Measurements from ENCODE around the gene ENTR1. TPM values are rescaled to one million over a fixed set of nuclear protein-coding genes. Genes with fewer than 3 reads are reported as not detected.
A peak's percentile ranks its signal among the peaks of the same experiment; 100 is the strongest.

The ENTR1 gene
- total and polyA plus RNA-seq, 2 donors, result 26.7 to 60.3 TPM

DNA sequence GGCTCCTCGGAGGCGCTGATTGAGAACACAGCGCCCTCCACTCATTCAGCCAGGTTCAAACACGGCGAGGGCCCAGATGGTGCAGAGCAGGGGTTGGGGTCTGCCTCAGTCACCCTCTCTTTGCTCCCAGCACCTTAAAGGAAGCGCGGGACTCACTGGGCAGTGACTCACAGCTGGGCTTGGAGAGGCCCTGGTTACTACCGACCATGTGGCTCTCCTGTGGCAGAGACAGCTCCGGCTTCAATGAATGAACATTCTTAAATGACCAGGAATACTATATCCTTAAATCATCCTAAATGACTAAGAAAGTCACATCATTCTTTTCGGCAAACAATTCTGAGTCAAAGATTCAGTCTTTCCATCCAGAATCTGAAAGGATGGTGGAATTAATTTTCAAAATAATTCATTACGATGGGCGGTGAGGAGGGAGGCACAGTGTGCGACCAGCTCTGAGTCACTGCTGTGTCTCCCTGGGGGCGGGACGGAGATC, 30.8 kb upstream of the ENTR1 start:
- WGBS, result 98% methylated on average over 15 of the region's 15 CpGs
- peaks cover 0 to 4% of the 10 kb centered on the region in 2 donors for H3K9me3 ChIP-seq (ENCODE audit: control insufficient read depth in 2 of 2, insufficient read depth in 1 of 2, low read length in 1 of 2)
- H3K4me1 ChIP-seq (ENCODE audit: control insufficient read depth in 2 of 2, insufficient read depth in 2 of 2, low read length in 2 of 2), result peaks cover 17 to 24% of the 10 kb centered on the region in 2 donors
- DNase-seq (ENCODE audit: low read depth in 6 of 9, low spot score in 9 of 9), result no peak
- peaks cover 53 to 58% of the 10 kb centered on the region in 2 donors for H3K36me3 ChIP-seq (ENCODE audit: control insufficient read depth in 2 of 2, insufficient read depth in 2 of 2, low read length in 1 of 2)
- no peak overlapping the region for H3K27ac ChIP-seq (ENCODE audit: low read depth in 1 of 2, low read length in 1 of 2)
- H3K27me3 ChIP-seq (ENCODE audit: control insufficient read depth in 2 of 2, insufficient read depth in 1 of 2, low read length in 1 of 2), result peaks cover 0 to 10% of the 10 kb centered on the region in 2 donors
- H3K4me3 ChIP-seq (ENCODE audit: low read length in 2 of 2), result no peak overlapping the region

DNA sequence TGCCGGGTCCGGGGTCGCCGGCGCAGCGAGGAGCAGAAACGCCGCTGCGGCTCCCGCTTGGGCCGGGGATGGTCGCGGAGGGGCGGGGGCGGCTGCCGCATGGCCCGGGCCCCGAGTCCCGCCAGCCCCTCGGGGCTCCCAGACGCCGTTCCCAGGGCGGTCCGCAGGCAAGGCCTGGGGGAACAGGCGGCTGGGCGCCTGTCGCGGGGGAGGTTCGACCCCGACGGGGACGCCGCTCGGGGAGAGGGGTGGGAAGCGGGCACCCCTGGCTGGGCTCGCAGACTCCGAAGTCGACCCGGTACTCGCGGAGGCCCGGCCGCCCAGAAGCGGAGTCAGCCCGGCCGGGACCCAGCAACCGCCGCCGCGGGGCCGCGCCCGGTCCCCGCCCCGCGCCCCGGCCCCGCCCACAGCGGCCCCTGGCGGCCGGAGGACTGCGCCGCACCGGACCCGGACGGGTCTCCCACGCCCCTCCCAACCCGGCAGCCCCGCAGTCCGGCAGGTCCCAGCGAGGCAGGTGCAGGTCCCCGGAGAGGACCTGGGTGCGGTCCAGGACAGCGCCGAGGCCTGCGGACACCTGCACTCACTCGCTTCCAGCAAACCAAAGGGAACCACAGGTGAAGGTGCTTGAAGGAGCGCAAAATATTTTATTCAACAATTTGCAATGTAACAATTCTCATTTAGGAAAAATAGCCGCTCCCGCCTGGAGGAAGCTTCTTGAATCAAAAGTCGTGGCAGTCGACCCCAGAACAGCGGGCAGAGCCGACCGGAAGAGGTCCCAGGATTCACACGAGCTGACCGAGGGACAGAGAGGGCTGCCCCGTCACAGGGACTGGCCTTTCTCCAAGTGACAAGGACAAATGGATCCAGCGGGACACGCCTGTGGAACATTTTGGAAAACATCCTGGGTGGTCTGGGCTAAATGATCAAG, 29.3 kb upstream of the ENTR1 start, which contains the start of gene INPP5E:
Gene INPP5E, minus strand, starts transcription at position 365 of the 928 bp plus-strand sequence. CDS start 426 bp downstream, outside the sequence.
- H3K36me3 ChIP-seq (ENCODE audit: control insufficient read depth in 2 of 2, insufficient read depth in 2 of 2, low read length in 1 of 2), result peaks cover 45% of the 10 kb centered on the region in 2 donors
- peaks cover 17 to 24% of the 10 kb centered on the region in 2 donors for H3K4me1 ChIP-seq (ENCODE audit: control insufficient read depth in 2 of 2, insufficient read depth in 2 of 2, low read length in 2 of 2)
- no peak within 1 kb of the TSS for H3K27ac ChIP-seq (ENCODE audit: low read depth in 1 of 2, low read length in 1 of 2)
- DNase-seq (ENCODE audit: low read depth in 6 of 9, low spot score in 9 of 9), result peak in 8 of 9 donors; percentile 33 to 83 (median 61)
- 12% methylated on average over 90 of the region's 90 CpGs for WGBS
- peak within 1 kb of the TSS; percentile 56 to 91 for H3K4me3 ChIP-seq (ENCODE audit: low read length in 2 of 2)
- H3K27me3 ChIP-seq (ENCODE audit: control insufficient read depth in 2 of 2, insufficient read depth in 1 of 2, low read length in 1 of 2), result peaks cover 0 to 10% of the 10 kb centered on the region in 2 donors
- peaks cover 0 to 4% of the 10 kb centered on the region in 2 donors for H3K9me3 ChIP-seq (ENCODE audit: control insufficient read depth in 2 of 2, insufficient read depth in 1 of 2, low read length in 1 of 2)

DNA sequence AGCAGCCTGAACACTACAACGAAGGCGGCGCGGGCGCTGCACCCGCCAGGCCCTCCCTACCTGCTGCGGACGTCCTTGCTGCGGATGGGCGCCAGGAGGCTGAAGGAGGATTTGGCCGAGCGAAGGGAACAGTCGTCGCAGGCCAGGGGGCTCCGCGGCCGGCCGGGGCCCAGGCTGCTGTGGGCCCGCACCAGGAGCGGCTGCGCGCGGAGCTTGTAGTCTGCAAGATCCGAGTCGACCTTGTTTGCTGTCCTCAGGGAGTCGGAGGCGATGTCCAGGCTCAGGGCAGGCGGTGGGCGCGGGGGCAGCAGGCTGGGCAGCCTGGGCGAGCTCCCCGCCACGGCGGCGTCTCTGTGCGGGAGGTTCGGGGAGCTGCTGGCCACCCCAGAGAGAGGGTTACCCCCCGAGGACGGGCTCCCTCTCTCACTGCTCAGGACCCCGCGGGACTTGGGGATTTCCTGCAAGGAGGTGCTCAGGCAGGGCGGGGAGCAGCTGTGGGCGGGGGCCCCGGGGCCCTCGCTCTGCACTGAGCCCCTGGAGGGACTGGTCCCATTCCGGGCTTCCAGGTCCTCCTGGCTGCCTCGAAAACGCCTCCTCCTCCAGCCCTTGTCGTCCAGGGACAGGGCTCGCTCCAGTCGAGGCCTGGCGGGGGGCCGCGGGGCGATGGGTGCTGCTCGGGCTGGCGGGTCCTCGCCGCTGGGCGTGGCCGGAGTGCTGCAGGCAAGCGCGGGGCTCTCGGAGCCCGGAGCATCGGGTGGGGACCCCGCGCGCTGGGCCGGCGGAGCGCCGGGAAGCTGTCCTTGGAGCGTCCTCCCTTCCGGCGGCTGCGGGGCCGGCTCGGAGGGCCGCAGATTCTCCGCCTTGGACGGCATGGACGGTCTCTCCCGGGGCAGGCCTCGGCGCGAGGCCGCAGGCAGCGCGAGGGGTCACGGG, 28.4 kb upstream of the ENTR1 start:
- Histone ChIP-seq H3K36me3 (ENCODE audit: control insufficient read depth in 2 of 2, insufficient read depth in 2 of 2, low read length in 1 of 2) (peaks cover 41 to 42% of the 10 kb centered on the region in 2 donors), H3K4me1 (ENCODE audit: control insufficient read depth in 2 of 2, insufficient read depth in 2 of 2, low read length in 2 of 2) (peaks cover 17 to 24% of the 10 kb centered on the region in 2 donors), H3K4me3 (ENCODE audit: low read length in 2 of 2) (peak overlapping the region; percentile 56 to 91), H3K27ac (ENCODE audit: low read depth in 1 of 2, low read length in 1 of 2) (no peak overlapping the region), H3K27me3 (ENCODE audit: control insufficient read depth in 2 of 2, insufficient read depth in 1 of 2, low read length in 1 of 2) (peaks cover 0 to 10% of the 10 kb centered on the region in 2 donors), H3K9me3 (ENCODE audit: control insufficient read depth in 2 of 2, insufficient read depth in 1 of 2, low read length in 1 of 2) (peaks cover 0 to 4% of the 10 kb centered on the region in 2 donors)
- DNase-seq (ENCODE audit: low read depth in 6 of 9, low spot score in 9 of 9), result peak in 7 of 9 donors; percentile 15 to 64 (median 33)
- WGBS, result 3% methylated on average over 91 of the region's 91 CpGs

DNA sequence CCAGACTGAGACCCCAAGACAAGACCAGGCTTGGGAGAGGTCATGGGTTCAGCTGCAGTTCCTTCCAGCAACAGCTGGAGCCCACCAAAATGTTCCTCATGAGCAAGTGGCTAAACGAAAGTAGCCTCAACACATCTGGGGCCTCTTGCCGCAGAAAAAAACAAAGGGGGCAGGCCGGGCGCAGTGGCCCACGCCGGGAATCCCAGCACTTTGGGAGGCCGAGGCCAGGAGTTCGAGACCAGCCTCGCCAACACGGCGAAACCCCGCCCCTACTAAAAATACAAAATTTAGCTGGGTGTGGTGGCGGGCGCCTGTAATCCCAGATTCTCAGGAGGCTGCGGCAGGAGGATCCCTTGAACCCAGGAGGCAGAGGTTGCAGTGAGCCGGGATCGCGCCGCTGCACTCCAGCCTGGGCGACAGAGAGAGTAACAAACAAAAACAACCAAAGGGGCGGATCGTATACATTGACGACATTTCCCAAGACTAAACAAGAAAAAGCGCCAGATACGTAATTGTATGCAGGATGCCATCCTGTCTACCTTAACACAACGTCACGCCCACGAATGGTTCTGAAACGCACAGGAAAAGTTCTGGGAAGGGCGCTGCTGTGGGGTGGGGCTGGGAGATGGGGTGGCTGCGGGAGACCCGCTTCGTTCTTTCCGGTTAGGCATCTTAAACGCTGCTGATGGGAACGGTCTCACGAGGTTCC, 27.6 kb upstream of the ENTR1 start:
- Histone ChIP-seq H3K4me1 (ENCODE audit: control insufficient read depth in 2 of 2, insufficient read depth in 2 of 2, low read length in 2 of 2) (peaks cover 17 to 24% of the 10 kb centered on the region in 2 donors), H3K27ac (ENCODE audit: low read depth in 1 of 2, low read length in 1 of 2) (no peak overlapping the region), H3K9me3 (ENCODE audit: control insufficient read depth in 2 of 2, insufficient read depth in 1 of 2, low read length in 1 of 2) (peaks cover 0 to 4% of the 10 kb centered on the region in 2 donors), H3K36me3 (ENCODE audit: control insufficient read depth in 2 of 2, insufficient read depth in 2 of 2, low read length in 1 of 2) (peaks cover 35 to 40% of the 10 kb centered on the region in 2 donors), H3K4me3 (ENCODE audit: low read length in 2 of 2) (peak overlapping the region; percentile 56 to 91), H3K27me3 (ENCODE audit: control insufficient read depth in 2 of 2, insufficient read depth in 1 of 2, low read length in 1 of 2) (peaks cover 0 to 10% of the 10 kb centered on the region in 2 donors)
- WGBS, result 72% methylated on average over 37 of the region's 37 CpGs
- peak in 1 of 9 donors; percentile 4 for DNase-seq (ENCODE audit: low read depth in 6 of 9, low spot score in 9 of 9)

DNA sequence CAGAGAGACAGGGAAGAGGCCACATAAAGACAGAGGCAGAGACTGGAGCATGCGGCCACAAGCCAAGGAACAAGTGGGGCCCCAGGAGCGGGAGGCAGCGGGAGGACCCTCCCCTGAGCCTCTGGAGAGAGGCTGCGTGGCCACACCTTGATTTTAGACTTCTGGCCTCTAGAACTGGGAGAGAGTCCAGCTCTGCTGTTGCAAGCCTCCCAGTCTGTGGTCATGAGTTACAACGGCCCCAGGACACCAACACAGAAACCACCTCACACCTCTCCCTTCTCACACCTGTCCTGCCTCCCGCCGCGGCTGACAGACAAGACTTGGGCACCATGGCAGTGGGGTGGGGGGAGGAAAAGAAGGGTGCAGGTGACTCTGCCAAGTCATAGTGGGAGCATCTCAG, 27.0 kb upstream of the ENTR1 start:
- Histone ChIP-seq H3K4me3 (ENCODE audit: low read length in 2 of 2) (no peak overlapping the region), H3K27me3 (ENCODE audit: control insufficient read depth in 2 of 2, insufficient read depth in 1 of 2, low read length in 1 of 2) (peaks cover 0 to 10% of the 10 kb centered on the region in 2 donors), H3K9me3 (ENCODE audit: control insufficient read depth in 2 of 2, insufficient read depth in 1 of 2, low read length in 1 of 2) (peaks cover 0 to 4% of the 10 kb centered on the region in 2 donors), H3K36me3 (ENCODE audit: control insufficient read depth in 2 of 2, insufficient read depth in 2 of 2, low read length in 1 of 2) (peaks cover 30 to 40% of the 10 kb centered on the region in 2 donors), H3K27ac (ENCODE audit: low read depth in 1 of 2, low read length in 1 of 2) (no peak overlapping the region), H3K4me1 (ENCODE audit: control insufficient read depth in 2 of 2, insufficient read depth in 2 of 2, low read length in 2 of 2) (peaks cover 17 to 24% of the 10 kb centered on the region in 2 donors)
- DNase-seq (ENCODE audit: low read depth in 6 of 9, low spot score in 9 of 9), result no peak
- 88% methylated on average over 8 of the region's 8 CpGs for WGBS

DNA sequence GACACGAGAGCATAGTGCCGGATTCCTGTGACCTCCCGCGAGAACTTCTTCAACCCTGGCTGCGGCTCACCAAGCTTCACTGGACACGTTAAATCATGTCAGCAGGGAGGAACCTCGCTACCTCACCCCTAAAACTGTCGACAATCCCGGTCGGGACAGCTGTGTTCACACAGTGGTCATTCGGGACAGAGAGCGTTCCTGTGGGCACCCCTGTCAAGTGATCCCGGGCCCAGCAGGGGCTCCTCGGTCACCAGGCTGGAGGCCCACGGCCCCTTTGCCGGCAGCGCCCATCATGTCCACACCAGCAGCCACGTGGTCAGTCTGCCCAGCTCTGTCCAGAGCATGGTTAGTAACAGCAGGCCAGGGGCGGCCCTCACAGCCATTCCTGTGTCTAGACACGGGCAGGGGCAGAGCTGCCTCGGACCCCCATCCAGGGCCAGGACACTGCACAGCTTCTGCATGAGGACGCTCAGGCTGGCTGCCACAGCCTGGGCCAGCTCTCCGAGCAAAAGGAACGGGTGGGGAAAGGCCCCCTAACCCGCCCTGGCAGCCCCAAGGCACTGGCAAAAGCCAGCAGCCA, 25.7 kb upstream of the ENTR1 start:
- H3K4me1 ChIP-seq (ENCODE audit: control insufficient read depth in 2 of 2, insufficient read depth in 2 of 2, low read length in 2 of 2), result peaks cover 17 to 24% of the 10 kb centered on the region in 2 donors
- WGBS, result 97% methylated on average over 25 of the region's 25 CpGs
- H3K4me3 ChIP-seq (ENCODE audit: low read length in 2 of 2), result no peak overlapping the region
- peaks cover 19 to 35% of the 10 kb centered on the region in 2 donors for H3K36me3 ChIP-seq (ENCODE audit: control insufficient read depth in 2 of 2, insufficient read depth in 2 of 2, low read length in 1 of 2)
- H3K27ac ChIP-seq (ENCODE audit: low read depth in 1 of 2, low read length in 1 of 2), result no peak overlapping the region
- DNase-seq (ENCODE audit: low read depth in 6 of 9, low spot score in 9 of 9), result no peak
- H3K9me3 ChIP-seq (ENCODE audit: control insufficient read depth in 2 of 2, insufficient read depth in 1 of 2, low read length in 1 of 2), result peaks cover 0 to 4% of the 10 kb centered on the region in 2 donors
- H3K27me3 ChIP-seq (ENCODE audit: control insufficient read depth in 2 of 2, insufficient read depth in 1 of 2, low read length in 1 of 2), result peaks cover 0 to 10% of the 10 kb centered on the region in 2 donors

DNA sequence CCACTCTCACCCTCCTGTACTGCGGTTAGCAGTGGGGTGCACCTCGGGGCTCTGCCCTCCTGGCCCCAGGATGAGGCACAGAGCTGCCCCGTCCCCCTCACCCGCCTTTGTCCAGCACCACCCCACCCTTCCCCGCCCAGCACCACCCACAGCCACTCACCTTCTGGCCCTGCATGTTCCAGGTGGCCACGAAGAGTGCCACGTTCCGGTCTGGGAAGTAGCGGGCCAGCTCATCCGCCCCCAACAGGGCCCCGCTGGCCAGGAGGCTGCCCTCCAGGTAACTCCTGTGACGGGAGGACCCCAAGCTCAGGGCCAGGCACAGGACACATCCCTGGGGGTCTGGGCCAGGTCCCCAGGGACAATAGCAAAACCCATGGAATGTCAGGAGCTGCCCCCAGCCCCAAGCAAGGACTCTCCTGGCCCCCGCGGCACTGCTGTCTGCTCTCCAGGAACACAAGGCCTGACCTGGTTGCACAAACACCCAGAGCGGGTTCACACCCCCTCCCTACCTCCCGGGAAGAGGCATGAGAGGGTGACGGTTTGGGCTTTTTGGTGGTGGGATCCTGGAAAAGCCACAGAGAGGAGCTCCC, 24.3 kb upstream of the ENTR1 start:
- no peak for DNase-seq (ENCODE audit: low read depth in 6 of 9, low spot score in 9 of 9)
- WGBS, result 97% methylated on average over 17 of the region's 17 CpGs
- Histone ChIP-seq H3K27me3 (ENCODE audit: control insufficient read depth in 2 of 2, insufficient read depth in 1 of 2, low read length in 1 of 2) (peaks cover 0 to 10% of the 10 kb centered on the region in 2 donors), H3K27ac (ENCODE audit: low read depth in 1 of 2, low read length in 1 of 2) (no peak overlapping the region), H3K36me3 (ENCODE audit: control insufficient read depth in 2 of 2, insufficient read depth in 2 of 2, low read length in 1 of 2) (peaks cover 24 to 46% of the 10 kb centered on the region in 2 donors), H3K4me1 (ENCODE audit: control insufficient read depth in 2 of 2, insufficient read depth in 2 of 2, low read length in 2 of 2) (peaks cover 14 to 19% of the 10 kb centered on the region in 2 donors), H3K9me3 (ENCODE audit: control insufficient read depth in 2 of 2, insufficient read depth in 1 of 2, low read length in 1 of 2) (no peaks in the 10 kb centered on the region), H3K4me3 (ENCODE audit: low read length in 2 of 2) (no peak overlapping the region)
